ENCODE results near the gene IDI1.

The IDI1 gene

GRCh38 chr10:1061930-1062774 lies 13.2 kb upstream of the IDI1 start:
- no peak overlapping the region for H3K9ac ChIP-seq (ENCODE audit: low read depth, low read length)
- H3K4me3 ChIP-seq (ENCODE audit: low read depth, low read length) = no peak overlapping the region
- no peaks in the 10 kb centered on the region for H3K9me3 ChIP-seq (ENCODE audit: control insufficient read depth, insufficient read depth, low read length)
- no peaks in the 10 kb centered on the region for H3K27me3 ChIP-seq (ENCODE audit: control insufficient read depth, insufficient read depth, low read length)
- no peaks in the 10 kb centered on the region for H3K36me3 ChIP-seq (ENCODE audit: control insufficient read depth, insufficient read depth, low read length)
- peaks cover 2% of the 10 kb centered on the region for H3K4me1 ChIP-seq (ENCODE audit: control insufficient read depth, insufficient read depth, low read length)

- H3K9ac ChIP-seq (ENCODE audit: low read depth, low read length) = no peak overlapping the region
- H3K27me3 ChIP-seq (ENCODE audit: control insufficient read depth, insufficient read depth, low read length) = no peaks in the 10 kb centered on the region
- H3K4me1 ChIP-seq (ENCODE audit: control insufficient read depth, insufficient read depth, low read length) = peaks cover 4% of the 10 kb centered on the region
- H3K4me3 ChIP-seq (ENCODE audit: low read depth, low read length) = no peak overlapping the region
- no peaks in the 10 kb centered on the region for H3K36me3 ChIP-seq (ENCODE audit: control insufficient read depth, insufficient read depth, low read length)
- no peaks in the 10 kb centered on the region for H3K9me3 ChIP-seq (ENCODE audit: control insufficient read depth, insufficient read depth, low read length)
Observed at GRCh38 chr10:1059902-1060301, 11.0 kb upstream of the IDI1 start.

- H3K4me3 ChIP-seq (ENCODE audit: low read depth, low read length) = peak overlapping the region; percentile 96
- H3K27me3 ChIP-seq (ENCODE audit: control insufficient read depth, insufficient read depth, low read length) = no peaks in the 10 kb centered on the region
- H3K4me1 ChIP-seq (ENCODE audit: control insufficient read depth, insufficient read depth, low read length) = peaks cover 5% of the 10 kb centered on the region
- no peaks in the 10 kb centered on the region for H3K36me3 ChIP-seq (ENCODE audit: control insufficient read depth, insufficient read depth, low read length)
- no peak overlapping the region for H3K9ac ChIP-seq (ENCODE audit: low read depth, low read length)
- no peaks in the 10 kb centered on the region for H3K9me3 ChIP-seq (ENCODE audit: control insufficient read depth, insufficient read depth, low read length)
Observed at GRCh38 chr10:1058017-1058416, 9.1 kb upstream of the IDI1 start.

- H3K9me3 ChIP-seq (ENCODE audit: control insufficient read depth, insufficient read depth, low read length) = no peaks in the 10 kb centered on the region
- no peaks in the 10 kb centered on the region for H3K36me3 ChIP-seq (ENCODE audit: control insufficient read depth, insufficient read depth, low read length)
- no peaks in the 10 kb centered on the region for H3K27me3 ChIP-seq (ENCODE audit: control insufficient read depth, insufficient read depth, low read length)
- H3K4me1 ChIP-seq (ENCODE audit: control insufficient read depth, insufficient read depth, low read length) = peaks cover 5% of the 10 kb centered on the region
- peak overlapping the region; percentile 96 for H3K4me3 ChIP-seq (ENCODE audit: low read depth, low read length)
- peak overlapping the region; percentile 66 for H3K9ac ChIP-seq (ENCODE audit: low read depth, low read length)
Observed at GRCh38 chr10:1057106-1057657, 8.3 kb upstream of the IDI1 start.

- H3K27me3 ChIP-seq (ENCODE audit: control insufficient read depth, insufficient read depth, low read length) = no peaks in the 10 kb centered on the region
- no peaks in the 10 kb centered on the region for H3K36me3 ChIP-seq (ENCODE audit: control insufficient read depth, insufficient read depth, low read length)
- peak within 1 kb of the TSS; percentile 96 for H3K4me3 ChIP-seq (ENCODE audit: low read depth, low read length)
- H3K4me1 ChIP-seq (ENCODE audit: control insufficient read depth, insufficient read depth, low read length) = peaks cover 5% of the 10 kb centered on the region
- H3K9me3 ChIP-seq (ENCODE audit: control insufficient read depth, insufficient read depth, low read length) = no peaks in the 10 kb centered on the region
- H3K9ac ChIP-seq (ENCODE audit: low read depth, low read length) = peak within 1 kb of the TSS; percentile 86
Observed at GRCh38 chr10:1056326-1057105, 7.6 kb upstream of the IDI1 start, which contains the start of gene WDR37. TSS of gene WDR37 (plus strand) at chr10:1056385. CDS start at chr10:1072156, 15,771 bp downstream.

DNA sequence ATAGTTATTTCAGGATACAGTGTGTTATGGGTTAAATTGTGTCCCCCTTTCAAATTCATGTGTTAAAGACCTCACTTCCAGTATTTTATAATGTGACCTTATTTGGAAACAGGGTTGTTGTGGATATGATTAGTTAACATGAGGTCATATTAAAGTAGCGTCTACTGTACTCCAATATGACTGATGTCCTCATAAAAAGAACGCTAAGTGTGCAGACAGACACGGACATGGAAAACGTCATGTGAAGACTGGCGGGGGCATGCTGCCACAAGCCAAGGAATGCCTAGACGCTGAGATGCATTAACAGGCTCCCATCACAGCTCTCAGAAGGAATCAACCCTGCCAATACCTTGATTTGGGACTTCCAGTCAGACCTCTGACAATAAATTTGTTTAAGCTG lies 5.8 kb upstream of the IDI1 start:
- Histone ChIP-seq H3K27me3 (ENCODE audit: control insufficient read depth, insufficient read depth, low read length) (no peaks in the 10 kb centered on the region), H3K9ac (ENCODE audit: low read depth, low read length) (peak overlapping the region; percentile 5), H3K4me1 (ENCODE audit: control insufficient read depth, insufficient read depth, low read length) (peaks cover 9% of the 10 kb centered on the region), H3K9me3 (ENCODE audit: control insufficient read depth, insufficient read depth, low read length) (no peaks in the 10 kb centered on the region), H3K4me3 (ENCODE audit: low read depth, low read length) (peak overlapping the region; percentile 8), H3K36me3 (ENCODE audit: control insufficient read depth, insufficient read depth, low read length) (no peaks in the 10 kb centered on the region)

DNA sequence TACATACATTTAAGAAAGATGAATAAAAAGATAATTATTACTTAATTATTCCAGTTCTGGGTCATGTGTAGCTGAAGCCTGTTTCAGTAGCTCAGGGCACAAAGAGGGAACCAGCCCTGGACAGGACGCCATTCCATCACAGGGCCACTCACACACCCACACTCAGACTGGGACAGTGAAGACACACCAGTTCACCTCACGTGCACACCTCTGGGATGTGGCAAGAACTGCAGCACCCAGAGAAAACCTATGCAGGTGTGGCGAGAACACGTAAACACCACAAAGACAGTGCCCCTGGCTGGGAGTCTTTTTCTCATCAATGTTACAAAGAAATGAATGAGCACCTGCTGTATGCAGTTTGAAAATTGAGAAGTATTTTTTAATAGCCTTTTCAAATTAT lies 1.6 kb upstream of the IDI1 start:
- peaks cover 3% of the 10 kb centered on the region for H3K36me3 ChIP-seq (ENCODE audit: control insufficient read depth, insufficient read depth, low read length)
- H3K9ac ChIP-seq (ENCODE audit: low read depth, low read length) = no peak overlapping the region
- peak overlapping the region; percentile 98 for H3K4me3 ChIP-seq (ENCODE audit: low read depth, low read length)
- no peaks in the 10 kb centered on the region for H3K9me3 ChIP-seq (ENCODE audit: control insufficient read depth, insufficient read depth, low read length)
- no peaks in the 10 kb centered on the region for H3K27me3 ChIP-seq (ENCODE audit: control insufficient read depth, insufficient read depth, low read length)
- peaks cover 7% of the 10 kb centered on the region for H3K4me1 ChIP-seq (ENCODE audit: control insufficient read depth, insufficient read depth, low read length)

DNA sequence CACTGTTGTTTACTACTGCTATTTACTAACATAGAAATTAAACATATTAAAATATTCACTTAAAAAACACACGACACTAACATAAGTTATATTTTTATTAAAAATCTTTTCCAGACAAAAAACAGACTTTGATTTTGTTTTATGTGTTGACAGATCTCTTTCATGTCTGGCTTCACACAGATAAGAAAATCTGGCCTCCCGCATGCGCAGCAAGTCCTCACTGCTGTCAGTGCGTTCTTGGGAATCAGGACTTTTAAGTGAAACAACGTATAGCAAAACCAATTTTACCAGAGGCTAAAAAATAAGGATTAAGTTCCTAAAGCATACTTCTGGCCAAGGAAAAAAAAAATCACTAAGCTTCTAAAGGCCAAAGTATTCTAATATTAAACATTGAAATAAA lies 1.2 kb upstream of the IDI1 start:
- Histone ChIP-seq H3K4me3 (ENCODE audit: low read depth, low read length) (peak overlapping the region; percentile 98), H3K9me3 (ENCODE audit: control insufficient read depth, insufficient read depth, low read length) (no peaks in the 10 kb centered on the region), H3K9ac (ENCODE audit: low read depth, low read length) (no peak overlapping the region), H3K27me3 (ENCODE audit: control insufficient read depth, insufficient read depth, low read length) (no peaks in the 10 kb centered on the region), H3K36me3 (ENCODE audit: control insufficient read depth, insufficient read depth, low read length) (peaks cover 5% of the 10 kb centered on the region), H3K4me1 (ENCODE audit: control insufficient read depth, insufficient read depth, low read length) (peaks cover 7% of the 10 kb centered on the region)

GRCh38 chr10:1049425-1049958 lies 573 bp upstream of the IDI1 start:
- peaks cover 5% of the 10 kb centered on the region for H3K36me3 ChIP-seq (ENCODE audit: control insufficient read depth, insufficient read depth, low read length)
- H3K27me3 ChIP-seq (ENCODE audit: control insufficient read depth, insufficient read depth, low read length) = no peaks in the 10 kb centered on the region
- peak overlapping the region; percentile 89 for H3K9ac ChIP-seq (ENCODE audit: low read depth, low read length)
- H3K4me3 ChIP-seq (ENCODE audit: low read depth, low read length) = peak overlapping the region; percentile 98
- H3K9me3 ChIP-seq (ENCODE audit: control insufficient read depth, insufficient read depth, low read length) = no peaks in the 10 kb centered on the region
- peaks cover 4% of the 10 kb centered on the region for H3K4me1 ChIP-seq (ENCODE audit: control insufficient read depth, insufficient read depth, low read length)

GRCh38 chr10:1048349-1048731 lies 579 bp downstream of the IDI1 start:
- peaks cover 5% of the 10 kb centered on the region for H3K36me3 ChIP-seq (ENCODE audit: control insufficient read depth, insufficient read depth, low read length)
- H3K4me3 ChIP-seq (ENCODE audit: low read depth, low read length) = peak overlapping the region; percentile 98
- H3K9ac ChIP-seq (ENCODE audit: low read depth, low read length) = peak overlapping the region; percentile 87
- no peaks in the 10 kb centered on the region for H3K9me3 ChIP-seq (ENCODE audit: control insufficient read depth, insufficient read depth, low read length)
- H3K27me3 ChIP-seq (ENCODE audit: control insufficient read depth, insufficient read depth, low read length) = no peaks in the 10 kb centered on the region
- peaks cover 4% of the 10 kb centered on the region for H3K4me1 ChIP-seq (ENCODE audit: control insufficient read depth, insufficient read depth, low read length)

DNA sequence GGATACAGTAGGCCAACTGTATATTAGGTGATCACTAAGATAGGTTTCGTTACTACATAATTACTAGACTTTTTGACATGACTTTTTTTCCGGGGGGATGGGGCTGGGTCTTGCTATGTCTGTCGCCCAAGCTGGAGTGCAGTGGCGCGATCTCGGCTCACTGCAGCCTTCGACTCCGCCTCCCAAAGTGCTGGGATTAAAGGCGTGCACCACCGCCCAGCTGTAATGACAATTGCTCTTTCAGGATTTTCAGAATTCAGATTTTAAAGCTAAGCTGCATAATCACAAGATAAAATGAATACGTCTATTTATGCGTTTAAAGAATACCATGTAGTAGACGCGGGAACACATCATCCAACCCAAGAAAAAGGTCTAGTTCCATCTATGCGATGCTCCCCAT lies 982 bp downstream of the IDI1 start:
- H3K9me3 ChIP-seq (ENCODE audit: control insufficient read depth, insufficient read depth, low read length) = no peaks in the 10 kb centered on the region
- H3K4me3 ChIP-seq (ENCODE audit: low read depth, low read length) = peak overlapping the region; percentile 98
- H3K4me1 ChIP-seq (ENCODE audit: control insufficient read depth, insufficient read depth, low read length) = peaks cover 4% of the 10 kb centered on the region
- H3K36me3 ChIP-seq (ENCODE audit: control insufficient read depth, insufficient read depth, low read length) = peaks cover 8% of the 10 kb centered on the region
- H3K27me3 ChIP-seq (ENCODE audit: control insufficient read depth, insufficient read depth, low read length) = no peaks in the 10 kb centered on the region
- H3K9ac ChIP-seq (ENCODE audit: low read depth, low read length) = peak overlapping the region; percentile 87
